GM13976 (cell line): ENCODE measurements around the gene ROBO1.

Experiments
- DNase-seq: peaks from one replicate; pipeline ENCODE4 v3.0.0; 2012; ENCODE audit warnings: low spot score
- in situ Hi-C: fragments of 300-500 bp; cut with MboI; formaldehyde crosslinking; loops from one replicate; pipeline ENCODE4 v1.12.0; 2022; ENCODE audit warnings: low sequenced_read_pairs, mixed read lengths, inconsistent platforms; ENCODE audit not compliant: unreplicated experiment
- TF ChIP-seq, protein P1 (sequence below): IDR thresholded peaks from 2 replicates; pipeline ENCODE4 v1.5.1; 2012; ENCODE audit warnings: borderline replicate concordance, mild to moderate bottlenecking; ENCODE audit not compliant: insufficient read depth; ENCODE audit errors: extremely low read depth, missing control alignments, control extremely low read depth

Gene ROBO1

DNA sequence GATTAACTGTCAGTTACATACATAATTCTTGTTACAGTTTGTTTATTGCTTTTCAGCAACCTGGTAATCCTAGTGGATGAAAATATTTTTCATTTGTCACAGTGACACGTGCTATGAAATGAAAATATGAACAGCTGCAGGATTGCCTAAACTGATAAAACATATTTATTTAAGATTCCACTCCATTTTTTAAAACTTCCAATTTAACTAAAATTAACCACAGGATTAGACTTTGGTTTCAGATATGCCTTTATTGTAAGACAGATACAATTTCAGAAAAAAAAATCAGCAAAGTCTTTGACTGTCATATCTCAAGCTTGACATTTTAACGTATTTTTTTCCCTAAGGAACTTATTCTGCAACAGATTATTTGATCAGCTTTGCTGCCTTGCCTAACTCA is 550.7 kb downstream of the ROBO1 start:
- in situ Hi-C loops = no loop called here
- TF ChIP-seq, protein P1, sequence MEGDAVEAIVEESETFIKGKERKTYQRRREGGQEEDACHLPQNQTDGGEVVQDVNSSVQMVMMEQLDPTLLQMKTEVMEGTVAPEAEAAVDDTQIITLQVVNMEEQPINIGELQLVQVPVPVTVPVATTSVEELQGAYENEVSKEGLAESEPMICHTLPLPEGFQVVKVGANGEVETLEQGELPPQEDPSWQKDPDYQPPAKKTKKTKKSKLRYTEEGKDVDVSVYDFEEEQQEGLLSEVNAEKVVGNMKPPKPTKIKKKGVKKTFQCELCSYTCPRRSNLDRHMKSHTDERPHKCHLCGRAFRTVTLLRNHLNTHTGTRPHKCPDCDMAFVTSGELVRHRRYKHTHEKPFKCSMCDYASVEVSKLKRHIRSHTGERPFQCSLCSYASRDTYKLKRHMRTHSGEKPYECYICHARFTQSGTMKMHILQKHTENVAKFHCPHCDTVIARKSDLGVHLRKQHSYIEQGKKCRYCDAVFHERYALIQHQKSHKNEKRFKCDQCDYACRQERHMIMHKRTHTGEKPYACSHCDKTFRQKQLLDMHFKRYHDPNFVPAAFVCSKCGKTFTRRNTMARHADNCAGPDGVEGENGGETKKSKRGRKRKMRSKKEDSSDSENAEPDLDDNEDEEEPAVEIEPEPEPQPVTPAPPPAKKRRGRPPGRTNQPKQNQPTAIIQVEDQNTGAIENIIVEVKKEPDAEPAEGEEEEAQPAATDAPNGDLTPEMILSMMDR = no peak
- DNase-seq = no peak

DNA sequence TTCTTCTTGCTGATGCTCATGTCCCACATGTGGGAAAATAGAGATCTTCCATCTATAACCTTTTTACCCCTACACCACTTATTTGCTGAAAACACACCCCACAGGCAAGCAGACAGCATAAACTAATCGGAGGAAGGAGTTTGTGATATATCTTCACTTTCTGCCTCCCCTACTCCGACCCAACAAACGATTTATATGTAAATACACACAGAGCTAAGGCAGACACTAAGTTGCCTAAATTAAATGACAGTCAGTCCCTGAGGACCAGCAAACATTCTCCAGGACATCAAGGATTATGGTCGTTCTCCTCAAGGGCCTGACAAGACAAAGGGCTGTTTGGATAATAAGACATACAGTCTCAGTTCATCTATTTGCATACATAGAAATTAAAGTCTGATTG is 552.5 kb downstream of the ROBO1 start:
- no peak for DNase-seq
- in situ Hi-C loops = no loop called here
- TF ChIP-seq, protein P1 = no peak

DNA sequence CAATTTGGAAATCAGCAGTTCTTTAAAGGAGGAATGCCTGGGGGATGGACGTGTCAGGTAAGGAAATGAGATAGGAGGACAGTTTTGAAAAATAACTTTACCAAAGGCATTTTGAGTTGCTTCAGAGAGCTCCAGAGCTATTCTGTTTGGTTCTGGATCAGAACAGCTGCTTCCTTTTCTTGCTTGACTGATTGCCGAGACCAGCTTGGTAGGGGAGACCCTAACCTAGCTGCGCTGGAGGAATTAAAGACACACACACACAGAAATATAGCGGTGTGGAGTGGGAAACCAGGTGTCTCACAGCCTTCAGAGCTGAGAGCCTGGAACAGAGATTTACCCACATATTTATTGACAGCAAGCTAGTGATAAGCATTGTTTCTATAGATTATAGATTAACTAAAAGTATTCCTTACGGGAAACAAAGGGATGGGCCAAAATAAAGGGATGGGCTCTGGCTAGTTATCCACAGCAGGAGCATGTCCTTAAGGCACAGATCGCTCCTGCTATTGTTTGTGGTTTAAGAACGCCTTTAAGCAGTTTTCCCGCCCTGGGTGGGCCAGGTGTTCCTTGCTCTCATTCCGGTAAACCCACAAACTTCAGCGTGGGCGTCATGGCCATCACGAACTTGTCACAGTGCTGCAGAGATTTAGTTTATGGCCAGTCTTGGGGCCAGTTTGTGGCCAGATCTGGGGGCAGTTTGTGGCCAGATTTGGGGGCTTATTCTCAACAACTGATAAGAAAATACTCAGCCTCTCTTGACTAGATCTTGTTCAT is 556.0 kb downstream of the ROBO1 start:
- in situ Hi-C loops = no loop called here
- no peak for DNase-seq
- TF ChIP-seq, protein P1 = no peak

DNA sequence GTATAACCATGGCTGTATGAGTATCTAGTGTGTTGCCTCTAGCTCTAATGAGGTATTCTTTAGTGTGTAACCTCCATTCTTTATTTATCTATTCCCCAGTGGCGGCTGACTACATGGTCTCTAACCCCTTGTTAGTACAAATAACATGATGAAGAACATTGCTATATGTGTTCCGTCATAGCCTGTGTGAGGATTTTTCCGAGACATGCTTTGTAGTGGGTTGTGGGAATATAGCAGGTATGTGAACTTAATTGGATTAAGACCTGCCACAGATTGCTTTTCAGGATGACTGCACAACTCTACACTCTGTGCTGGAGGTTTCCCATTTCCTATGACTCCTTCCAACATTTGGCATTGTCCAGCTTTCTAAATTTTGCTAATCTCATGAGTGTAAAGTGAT is 563.4 kb downstream of the ROBO1 start:
- DNase-seq = no peak
- TF ChIP-seq, protein P1 = no peak
- in situ Hi-C loops = no loop called here

DNA sequence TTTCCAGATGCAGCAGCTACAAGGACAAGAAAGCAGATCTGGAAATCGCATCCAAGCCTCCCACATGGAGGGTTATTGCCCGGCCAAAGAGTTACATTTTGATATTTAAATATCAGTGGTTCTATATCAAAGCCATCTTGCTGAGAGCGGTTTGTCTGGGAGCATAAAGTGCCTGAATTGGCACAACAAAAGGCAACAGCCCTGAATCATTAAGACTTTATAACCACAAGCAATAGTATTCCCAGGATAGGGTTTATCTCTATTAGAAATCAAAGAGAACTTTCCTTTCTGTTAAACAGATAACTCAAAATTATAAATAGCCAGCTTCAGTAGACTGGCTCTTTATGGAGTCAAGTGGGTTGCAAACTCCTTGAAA is 564.7 kb downstream of the ROBO1 start:
- no peak for DNase-seq
- TF ChIP-seq, protein P1 = no peak
- in situ Hi-C loops = no loop called here

DNA sequence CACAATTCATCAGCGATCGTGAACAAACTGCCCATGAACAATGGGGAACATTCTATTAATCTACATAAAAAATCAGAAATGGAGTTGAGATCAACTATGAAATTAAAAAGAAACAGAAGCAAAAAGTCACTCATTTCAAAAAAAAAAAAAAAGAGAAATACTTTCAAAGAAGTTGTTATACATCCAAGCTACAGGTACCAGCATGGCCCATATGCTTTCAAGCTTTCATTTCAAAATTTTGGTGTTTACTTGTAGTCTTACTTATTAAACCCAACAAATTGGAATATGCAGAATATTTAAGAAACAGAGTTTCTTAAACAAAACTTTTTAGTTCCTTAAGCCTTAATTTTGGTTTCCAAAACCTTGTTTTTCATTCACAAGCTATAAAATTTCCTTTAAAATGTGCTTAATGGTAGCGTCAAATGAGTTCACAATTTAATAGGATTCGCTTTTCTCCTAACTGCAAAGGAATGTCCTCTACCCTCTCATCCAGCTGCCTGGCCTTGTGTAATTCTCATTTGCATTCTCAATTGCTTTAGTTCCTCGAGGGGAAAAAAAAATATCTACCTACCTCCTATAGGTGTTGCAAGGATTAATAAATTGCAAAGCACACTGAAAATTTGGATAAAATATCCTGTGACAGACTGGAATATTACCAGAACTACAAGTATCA is 565.2 kb downstream of the ROBO1 start:
- in situ Hi-C loops = no loop called here
- DNase-seq = no peak
- TF ChIP-seq, protein P1 = no peak
